K562 (cell line): ENCODE data around the gene PDCD7. TPM values are rescaled to one million over a fixed set of nuclear protein-coding genes. Genes with fewer than 3 reads are reported as not detected.

Source experiments
- ATAC-seq: fragments of 200-7000 bp; cut with Tn5 transposase; 3 replicates; pipeline ENCODE4 v1.9.1; 2020; ENCODE audit warnings: moderate library complexity
- BruUV-seq: library from RNA; stranded (reverse); fragments of 400-500 nt; replicated peaks from 2 replicates; lab custom pipeline; 2021; lab: Mats Ljungman, UMichigan
- CTCF ChIA-PET: fragments of 300-600 bp; formaldehyde crosslinking; extraction: SDS; loops from one replicate; lab custom pipeline; 2021; ENCODE audit warnings: low intra/inter-chr PET ratio; lab: Yijun Ruan, JAX
- POLR2A ChIA-PET: fragments of 300-600, 350-650 bp; sonication (Branson Sonifier 250); formaldehyde crosslinking; extraction: SDS; loops from one replicate; lab custom pipeline; 2021; ENCODE audit warnings: antibody characterized with exemption, inconsistent platforms; lab: Yijun Ruan, JAX
- DNase-seq, 4 experiments: peaks; one replicate each; pipeline versions ENCODE4 v3.0.0 to v3.0.0-alpha.2; 2011 to 2018; ENCODE audit warnings: low spot score in 3 of 4, mixed read lengths in 3 of 4; ENCODE audit errors: extremely low read depth in 1 of 4
- FAIRE-seq: peaks from 2 replicates; lab custom pipeline; 2011; peaks lifted over from hg19 to GRCh38; lab: Jason Lieb, UNC
- H2AFZ ChIP-seq: 2 replicates; pipeline ENCODE4 v1.6.0; 2011; ENCODE audit warnings: low read depth, low read length, control low read depth, inconsistent platforms
- H3K27ac ChIP-seq: fragments of 200-600 bp; 3 replicates; pipeline ENCODE4 v1.8.0; 2011; ENCODE audit warnings: low read depth, mild to moderate bottlenecking, control low read depth, inconsistent platforms, low read length, moderate library complexity, mixed read lengths; ENCODE audit errors: extremely low read depth
- H3K27me3 ChIP-seq, 2 experiments: fragments of 300-600 bp in 1 of 2; 2 replicates in 1 of 2; 3 replicates in 1 of 2; pipeline versions ENCODE4 v1.6.0 to v1.8.0; 2011; ENCODE audit warnings: inconsistent platforms in 2 of 2, low read length in 2 of 2, mild to moderate bottlenecking in 1 of 2, mixed read lengths in 1 of 2, moderate library complexity in 1 of 2; ENCODE audit not compliant: control insufficient read depth in 2 of 2, insufficient read depth in 2 of 2
- H3K36me3 ChIP-seq: fragments of 300-600 bp; 3 replicates; pipeline ENCODE4 v1.8.0; 2011; ENCODE audit warnings: mild to moderate bottlenecking, low read length, inconsistent platforms; ENCODE audit not compliant: control insufficient read depth, insufficient read depth
- H3K4me1 ChIP-seq, 2 experiments: fragments of 200-600 bp in 1 of 2; replicated peaks in 1 of 2; 2 replicates in 1 of 2; 3 replicates in 1 of 2; pipeline versions ENCODE4 v1.5.1 to v1.8.0; 2011; ENCODE audit warnings: inconsistent platforms in 2 of 2, low read length in 2 of 2, mild to moderate bottlenecking in 1 of 2, mixed read lengths in 1 of 2, moderate library complexity in 1 of 2; ENCODE audit not compliant: control insufficient read depth in 2 of 2, insufficient read depth in 2 of 2
- H3K4me2 ChIP-seq: 2 replicates; pipeline ENCODE4 v1.6.1; 2011; ENCODE audit warnings: low read length, control low read depth, inconsistent platforms, mixed read lengths; ENCODE audit not compliant: insufficient read depth
- H3K4me3 ChIP-seq: fragments of 200-600 bp; sonication (generic), shearing (Covaris generic); 2 replicates; pipeline ENCODE4 v1.5.1; 2016; ENCODE audit warnings: control low read depth, inconsistent platforms
- H3K79me2 ChIP-seq: fragments of 200-600 bp; 3 replicates; pipeline ENCODE4 v1.8.0; 2011; ENCODE audit warnings: low read length, inconsistent platforms; ENCODE audit not compliant: control insufficient read depth, insufficient read depth
- H3K9ac ChIP-seq, 2 experiments: 2 replicates each; pipeline versions ENCODE4 v1.6.0 to v1.6.1; 2011; ENCODE audit warnings: low read depth in 2 of 2, low read length in 2 of 2, control low read depth in 1 of 2, inconsistent platforms in 1 of 2, mild to moderate bottlenecking in 1 of 2, mixed read lengths in 1 of 2; ENCODE audit not compliant: insufficient read depth in 1 of 2
- H3K9me1 ChIP-seq: one replicate; pipeline ENCODE4 v1.6.0; 2011; ENCODE audit warnings: inconsistent platforms, mild to moderate bottlenecking, low read length, moderate library complexity; ENCODE audit not compliant: control insufficient read depth, insufficient read depth
- H3K9me3 ChIP-seq: replicated peaks from 2 replicates; pipeline ENCODE4 v1.5.1; 2011; ENCODE audit warnings: low read depth, low read length, inconsistent platforms; ENCODE audit not compliant: control insufficient read depth, insufficient read depth
- H4K20me1 ChIP-seq: replicated peaks from 2 replicates; pipeline ENCODE4 v1.6.1; 2011; ENCODE audit warnings: low read length, inconsistent platforms, mixed read lengths; ENCODE audit not compliant: control insufficient read depth, insufficient read depth
- CBFA2T2 ChIP-seq: fragments of 450-650 bp; conservative IDR thresholded peaks from 2 replicates; pipeline ENCODE4 v1.6.1; 2017; ENCODE audit warnings: mild to moderate bottlenecking
- CEBPG ChIP-seq, 3 experiments: fragments of 200-800 bp in 1 of 3; sonication (Bioruptor generic) in 1 of 3; sonication (generic) in 1 of 3; formaldehyde crosslinking in 1 of 3; IDR thresholded peaks in 2 of 3; conservative IDR thresholded peaks in 1 of 3; 2 replicates each; pipeline versions ENCODE4 v1.6.1 to v1.8.0; 2016 to 2022; ENCODE audit warnings: missing compliant biosample characterization in 2 of 3, missing genetic modification characterization in 2 of 3, mild to moderate bottlenecking in 1 of 3, missing genetic modification reagents in 1 of 3
- CSDE1 ChIP-seq, 2 experiments: fragments of 450-650 bp; IDR thresholded peaks; 2 replicates each; pipeline ENCODE4 v1.6.1; 2016; ENCODE audit warnings: mild to moderate bottlenecking in 1 of 2
- EP400 ChIP-seq: fragments of 450-650 bp; IDR thresholded peaks from 2 replicates; pipeline ENCODE4 v1.6.1; 2017; ENCODE audit warnings: antibody characterized with exemption, mild to moderate bottlenecking, moderate library complexity
- HDAC3 ChIP-seq: fragments of 450-650 bp; IDR thresholded peaks from 2 replicates; pipeline ENCODE4 v1.6.1; 2018; ENCODE audit warnings: borderline replicate concordance, mild to moderate bottlenecking, moderate library complexity; ENCODE audit not compliant: partially characterized antibody
- HDAC8 ChIP-seq: fragments of 450-650 bp; IDR thresholded peaks from 2 replicates; pipeline ENCODE4 v1.6.1; 2016; ENCODE audit warnings: mild to moderate bottlenecking, missing genetic modification characterization, moderate library complexity, missing compliant biosample characterization
- MYBL2 ChIP-seq, 2 experiments: fragments of 450-650 bp in 1 of 2; sonication (generic) in 1 of 2; formaldehyde crosslinking in 1 of 2; IDR thresholded peaks; 2 replicates each; pipeline versions ENCODE4 v1.6.1 to v1.8.1; 2017 to 2022; ENCODE audit warnings: borderline replicate concordance in 1 of 2, inconsistent platforms in 1 of 2, low read depth in 1 of 2, mild to moderate bottlenecking in 1 of 2, missing genetic modification reagents in 1 of 2, moderate library complexity in 1 of 2
- NR2C1 ChIP-seq, 2 experiments: fragments of 450-650 bp; IDR thresholded peaks; 2 replicates each; pipeline ENCODE4 v1.6.1; 2017; ENCODE audit warnings: mild to moderate bottlenecking in 2 of 2, antibody characterized with exemption in 1 of 2, inconsistent platforms in 1 of 2, missing compliant biosample characterization in 1 of 2, missing genetic modification characterization in 1 of 2
- RAD21 ChIP-seq, 2 experiments: fragments of 250-450 bp in 1 of 2; fragments of 450-650 bp in 1 of 2; sonication (Bioruptor Pico) in 1 of 2; formaldehyde crosslinking in 1 of 2; IDR thresholded peaks in 1 of 2; conservative IDR thresholded peaks in 1 of 2; 2 replicates each; pipeline versions ENCODE4 v1.4.0 to v1.8.0; 2020 to 2022; ENCODE audit warnings: mild to moderate bottlenecking in 2 of 2, moderate library complexity in 1 of 2
- SMARCA5 ChIP-seq: fragments of 450-650 bp; IDR thresholded peaks from 2 replicates; pipeline ENCODE4 v1.6.1; 2016
- TRIM24 ChIP-seq, 2 experiments: fragments of 450-650 bp; IDR thresholded peaks; 2 replicates each; pipeline ENCODE4 v1.6.1; 2016
- TSC22D4 ChIP-seq: fragments of 450-650 bp; IDR thresholded peaks from 2 replicates; pipeline ENCODE4 v1.6.1; 2016; ENCODE audit warnings: missing genetic modification characterization, missing biosample characterization, control low read depth
- ZNF224 ChIP-seq: sonication (generic); formaldehyde crosslinking; IDR thresholded peaks from 2 replicates; pipeline ENCODE4 v1.8.0; 2022; ENCODE audit warnings: mild to moderate bottlenecking, missing genetic modification reagents
- ZNF282 ChIP-seq: sonication (generic); formaldehyde crosslinking; IDR thresholded peaks from 2 replicates; pipeline ENCODE4 v1.8.1; 2023; ENCODE audit warnings: missing genetic modification reagents
- ZNF395 ChIP-seq: fragments of 200-800 bp; sonication (Bioruptor generic); IDR thresholded peaks from 2 replicates; pipeline ENCODE4 v1.6.1; 2017; ENCODE audit warnings: missing genetic modification characterization, missing compliant biosample characterization
- ZNF436 ChIP-seq: fragments of 250-450, 450-650 bp; sonication (Bioruptor Pico); formaldehyde crosslinking; IDR thresholded peaks from 2 replicates; pipeline ENCODE4 v1.7.0; 2020; ENCODE audit warnings: mild to moderate bottlenecking
- WGBS: fragments of 100-300 bp; shearing (Covaris generic); methylation state at CpG from one replicate; pipeline ENCODE4 v1.1.6; 2016; ENCODE audit warnings: low coverage, mixed read lengths; ENCODE audit not compliant: insufficient coverage; ENCODE audit errors: missing lambda C conversion rate; 5-methylcytosine and 5-hydroxymethylcytosine counted together
- in situ Hi-C: fragments of 300-500 bp; cut with MboI; formaldehyde crosslinking; loops from 4 replicates; pipeline ENCODE4 v1.15.0; 2018; ENCODE audit warnings: inconsistent platforms, mixed read lengths
- intact Hi-C: fragments of 100-400 bp; cut with micrococcal nuclease; formaldehyde crosslinking; loops from 2 replicates; pipeline ENCODE4 v1.14.2; 2022
- polyA plus RNA-seq, 8 experiments: library from polyadenylated mRNA; depleted of rRNA in 4 of 8; stranded (reverse) in 5 of 8; unstranded in 3 of 8; fragments of >200 nt; fragmentation: Nextera tagmentation in 2 of 8; fragmentation: Illumina TruSeq in 1 of 8; extraction: Ambion mirVana in 2 of 8; extraction: Trizol in 1 of 8; gene quantifications; 2 replicates each; pipeline versions ENCODE4 v1.2.1 to v1.2.3, GENCODE V29; 2011 to 2014; ENCODE audit warnings: inconsistent platforms in 1 of 8, missing spikeins in 1 of 8
- total RNA-seq, 7 experiments: library from RNA; depleted of rRNA in 6 of 7; stranded (reverse); fragments of >200 nt in 6 of 7; fragmentation: Illumina TruSeq in 2 of 7; extraction: Trizol in 2 of 7; gene quantifications; 2 replicates each; pipeline versions ENCODE4 v1.2.1 to v1.2.3, GENCODE V29; 2011 to 2021; ENCODE audit warnings: low replicate concordance in 1 of 7

Gene PDCD7
- total and polyA plus RNA-seq, 9 of the 15 experiments (the other 6 are each of a cell fraction or from before 2014, with no cell fraction given), result 11.8 to 30.2 (median 18.8) TPM

- Histone ChIP-seq H4K20me1 (0 out of 2 replicates have a peak, but pooled peaks cover 3% of the 10 kb centered on the region), H2AFZ (no peak overlapping the region), H3K79me2 (no peaks in the 10 kb centered on the region), H3K9me3 (no peaks in the 10 kb centered on the region; the same call in 1 of the 2 replicates), H3K4me2 (no peak overlapping the region), H3K27me3 (peaks cover 3 to 24% of the 10 kb centered on the region in 2 experiments; a peak in 3 of 5 replicates), H3K27ac (no peak overlapping the region), H3K36me3 (no peaks in the 10 kb centered on the region), H3K9ac (no peak overlapping the region), H3K9me1 (no peaks in the 10 kb centered on the region), H3K4me3 (no peak overlapping the region), H3K4me1 (peaks cover 0 to 16% of the 10 kb centered on the region in 2 experiments; a peak in 2 of 5 replicates)
- 0% methylated on average over 2 of the region's 3 CpGs for WGBS
- in situ Hi-C loops, result no loop called here
- ChIA-PET POLR2A (interaction anchor here (0.9 to 1.0 kb wide), 2 partner anchors 12 to 232 kb away, joined by 3 to 4 read pairs; partner anchors contain the start of gene RNU5B-1), CTCF (no interaction called here)
- TF ChIP-seq TSC22D4 (tag), result no peak
- no peak for TF ChIP-seq CEBPG (CRISPR knock-in tag; IDR thresholded peaks at IDR 0.05)
- no peak for TF ChIP-seq CEBPG (tag; conservative IDR thresholded peaks at IDR 0.05 in 1 of 2, IDR thresholded peaks at IDR 0.05 in 1 of 2)
- no peak for TF ChIP-seq HDAC8 (tag)
- no peak for TF ChIP-seq ZNF395 (CRISPR knock-in tag)
- TF ChIP-seq SMARCA5, result no peak
- no peak for TF ChIP-seq ZNF436 (CRISPR knock-in tag)
- TF ChIP-seq CBFA2T2, result no peak
- no peak for TF ChIP-seq RAD21 (CRISPR knock-in tag; conservative IDR thresholded peaks at IDR 0.05 in 1 of 2, IDR thresholded peaks at IDR 0.05 in 1 of 2)
- no peak for TF ChIP-seq TRIM24 (IDR thresholded peaks at IDR 0.05)
- TF ChIP-seq MYBL2 (IDR thresholded peaks at IDR 0.05; ENCODE audit: low read depth), result no peak
- no peak for TF ChIP-seq MYBL2 (CRISPR knock-in tag; IDR thresholded peaks at IDR 0.05; ENCODE audit: borderline replicate concordance)
- TF ChIP-seq EP400, result no peak
- TF ChIP-seq NR2C1 (IDR thresholded peaks at IDR 0.05), result no peak
- TF ChIP-seq NR2C1 (tag; IDR thresholded peaks at IDR 0.05), result no peak
- no peak for TF ChIP-seq HDAC3
- no peak for TF ChIP-seq ZNF224
- TF ChIP-seq CSDE1 (IDR thresholded peaks at IDR 0.05), result no peak
- TF ChIP-seq ZNF282 (CRISPR knock-in tag), result no peak
- FAIRE-seq (no peak), ATAC-seq (no peak), DNase-seq (no peak)
- intact Hi-C loops, result no loop called here
- no TSS peak for BruUV-seq
Measured at GRCh38 chr15:65072617-65073016, 61.0 kb downstream of the PDCD7 start.
